Thyroid gland (tissue), 4 donors: ENCODE results near the gene MX2.

Source experiments
- POLR2A ChIP-seq, 2 donors: fragments of 450-650 bp; IDR thresholded peaks; one replicate each; pipeline ENCODE4 v1.6.1; 2017; ENCODE audit warnings: antibody characterized with exemption in 2 of 2, mild to moderate bottlenecking in 2 of 2, moderate library complexity in 1 of 2
- TF ChIP-seq, protein P1 (sequence below), 6 experiments: fragments of 200-600 bp in 3 of 6; fragments of 450-650 bp in 3 of 6; sonication (generic) in 3 of 6; IDR thresholded peaks; one replicate each; pipeline ENCODE4 v1.5.1; 2016 to 2019; ENCODE audit warnings: antibody characterized with exemption in 6 of 6, mild to moderate bottlenecking in 2 of 6, inconsistent platforms in 1 of 6, moderate library complexity in 1 of 6

DNA sequence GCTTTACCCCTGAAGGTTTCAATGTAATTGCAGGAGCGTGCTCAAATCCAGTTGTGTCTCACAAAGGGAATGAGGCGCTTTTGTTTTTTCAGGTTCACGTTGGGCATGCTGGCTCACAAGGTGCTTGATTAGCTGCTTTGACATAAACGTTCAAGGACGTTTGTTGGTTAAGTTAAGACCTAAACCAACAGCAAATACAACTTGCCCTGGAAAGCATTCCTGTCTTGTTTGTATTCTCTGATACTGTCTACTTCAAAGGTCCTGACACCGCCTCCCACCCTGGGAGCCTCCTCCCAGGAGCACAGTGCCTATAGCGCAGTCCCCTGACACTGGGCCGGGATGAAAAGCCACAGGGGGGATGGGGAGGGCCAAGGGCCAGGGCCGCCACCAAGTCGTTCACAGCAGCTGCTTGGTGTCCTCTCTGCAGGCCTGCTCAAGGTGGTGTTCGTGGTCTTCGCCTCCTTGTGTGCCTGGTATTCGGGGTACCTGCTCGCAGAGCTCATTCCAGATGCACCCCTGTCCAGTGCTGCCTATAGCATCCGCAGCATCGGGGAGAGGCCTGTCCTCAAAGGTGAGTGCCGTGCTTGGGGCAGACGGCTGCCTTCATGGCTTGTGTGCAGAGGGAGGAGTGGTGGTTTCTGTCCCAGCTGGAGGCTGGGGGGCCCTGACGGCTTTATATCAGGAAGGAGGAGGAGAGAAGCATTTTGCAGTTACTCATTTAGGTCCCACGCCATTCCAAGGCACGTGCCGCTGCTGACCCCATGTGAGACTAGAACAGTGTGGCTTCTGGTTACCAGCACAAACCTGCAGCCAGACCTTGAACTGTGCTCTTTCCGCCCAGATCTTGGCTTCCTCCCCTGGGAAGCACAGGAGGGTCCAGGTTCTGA is 39.1 kb upstream of the MX2 start:
- TF ChIP-seq, protein P1, sequence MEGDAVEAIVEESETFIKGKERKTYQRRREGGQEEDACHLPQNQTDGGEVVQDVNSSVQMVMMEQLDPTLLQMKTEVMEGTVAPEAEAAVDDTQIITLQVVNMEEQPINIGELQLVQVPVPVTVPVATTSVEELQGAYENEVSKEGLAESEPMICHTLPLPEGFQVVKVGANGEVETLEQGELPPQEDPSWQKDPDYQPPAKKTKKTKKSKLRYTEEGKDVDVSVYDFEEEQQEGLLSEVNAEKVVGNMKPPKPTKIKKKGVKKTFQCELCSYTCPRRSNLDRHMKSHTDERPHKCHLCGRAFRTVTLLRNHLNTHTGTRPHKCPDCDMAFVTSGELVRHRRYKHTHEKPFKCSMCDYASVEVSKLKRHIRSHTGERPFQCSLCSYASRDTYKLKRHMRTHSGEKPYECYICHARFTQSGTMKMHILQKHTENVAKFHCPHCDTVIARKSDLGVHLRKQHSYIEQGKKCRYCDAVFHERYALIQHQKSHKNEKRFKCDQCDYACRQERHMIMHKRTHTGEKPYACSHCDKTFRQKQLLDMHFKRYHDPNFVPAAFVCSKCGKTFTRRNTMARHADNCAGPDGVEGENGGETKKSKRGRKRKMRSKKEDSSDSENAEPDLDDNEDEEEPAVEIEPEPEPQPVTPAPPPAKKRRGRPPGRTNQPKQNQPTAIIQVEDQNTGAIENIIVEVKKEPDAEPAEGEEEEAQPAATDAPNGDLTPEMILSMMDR (IDR thresholded peaks at IDR 0.05), result no peak
- no peak for TF ChIP-seq POLR2A (IDR thresholded peaks at IDR 0.05)
